BLaER1 treated with 17β-estradiol and CSF1 and Interleukin-3, amounts not matched to agents 10 nM and 100 nM (cell line): ENCODE results near the gene NEURL1B.

Experiments
- H3K27ac ChIP-seq, 11 experiments: shearing (Covaris generic); formaldehyde crosslinking; 2 replicates each; pipeline ENCODE4 v1.8.1; 2022
- H3K27me3 ChIP-seq, 11 experiments: shearing (Covaris generic); formaldehyde crosslinking; 2 replicates each; pipeline ENCODE4 v1.8.1; 2022
- H3K36me3 ChIP-seq, 11 experiments: shearing (Covaris generic); formaldehyde crosslinking; 2 replicates each; pipeline ENCODE4 v1.8.1; 2022
- H3K4me1 ChIP-seq, 10 experiments: shearing (Covaris generic); formaldehyde crosslinking; 2 replicates each; pipeline ENCODE4 v1.8.1; 2022
- H3K4me2 ChIP-seq, 11 experiments: shearing (Covaris generic); formaldehyde crosslinking; 2 replicates each; pipeline ENCODE4 v1.8.1; 2022
- H3K4me3 ChIP-seq, 10 experiments: shearing (Covaris generic); formaldehyde crosslinking; 2 replicates each; pipeline ENCODE4 v1.8.1; 2022
- H3K9ac ChIP-seq, 11 experiments: shearing (Covaris generic); formaldehyde crosslinking; 2 replicates each; pipeline ENCODE4 v1.8.1; 2022
- H3K9me3 ChIP-seq, 11 experiments: shearing (Covaris generic); formaldehyde crosslinking; replicated peaks in 1 of 11; 2 replicates each; pipeline ENCODE4 v1.8.1; 2022
- H4K20me1 ChIP-seq, 11 experiments: shearing (Covaris generic); formaldehyde crosslinking; 2 replicates each; pipeline ENCODE4 v1.8.1; 2022
- Cebpa-rat ChIP-seq, 11 experiments: shearing (Covaris generic); IDR thresholded peaks; 2 replicates each; pipeline ENCODE4 v1.8.1; 2022

Gene NEURL1B

DNA sequence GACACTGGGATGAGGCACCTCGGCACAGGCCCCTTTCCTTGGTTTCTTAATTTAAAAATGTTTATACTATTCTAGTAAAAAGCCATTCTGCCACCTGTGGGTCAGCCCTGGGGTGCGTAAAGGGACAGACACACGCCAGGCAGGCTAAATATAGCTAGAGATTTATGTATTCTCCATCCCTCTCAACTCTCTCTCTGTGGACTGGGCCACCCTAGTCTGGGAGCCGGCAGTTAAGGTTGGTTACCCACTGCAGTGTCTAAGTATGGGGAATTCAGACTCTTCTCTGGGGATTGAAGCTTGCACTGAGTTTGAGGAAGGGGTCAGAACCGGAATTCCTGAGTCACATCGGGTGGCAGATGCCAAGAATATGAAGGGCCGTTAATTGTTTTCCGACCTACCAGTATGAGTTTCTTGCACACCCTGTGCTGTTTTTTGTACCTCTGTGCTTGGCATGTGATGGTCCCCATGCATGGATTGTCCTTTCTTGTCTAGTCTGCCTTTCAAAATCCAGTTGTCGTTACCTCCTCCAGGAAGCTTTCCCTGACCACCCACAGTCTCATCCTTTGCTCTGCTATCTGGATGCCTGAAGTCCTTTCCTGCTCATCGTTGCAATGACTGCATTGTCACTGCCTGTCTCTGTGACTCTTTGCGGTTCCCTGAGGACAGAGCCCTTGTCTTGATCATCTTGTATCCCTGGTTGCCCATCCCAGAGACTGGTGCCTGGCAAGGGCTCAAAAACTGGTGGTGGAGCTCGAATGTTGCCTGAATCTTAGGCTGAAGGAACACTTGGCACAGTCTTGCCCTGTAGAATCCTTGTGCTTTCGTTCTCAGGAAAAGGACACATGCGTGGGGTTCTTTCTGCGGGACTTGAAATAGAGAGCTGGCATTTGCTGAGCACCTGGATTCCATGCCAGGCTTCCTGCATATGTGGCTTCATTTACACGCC, 2.1 kb downstream of the NEURL1B start:
- Histone ChIP-seq H3K27me3 (peaks cover 0 to 23% (median 0%) of the 10 kb centered on the region in 11 experiments; a peak in 3 of 22 replicates), H3K36me3 (peaks cover 0 to 39% (median 19%) of the 10 kb centered on the region in 11 experiments; a peak in 13 of 22 replicates), H3K4me1 (peaks cover 51 to 91% (median 88%) of the 10 kb centered on the region in 10 experiments), H3K9ac (peak overlapping the region in 9 of 11 experiments; percentile 75 to 93 (median 89); a peak in 17 of 22 replicates), H3K4me2 (peak overlapping the region; percentile 88 to 100 (median 93)), H3K4me3 (peak overlapping the region in 8 of 10 experiments; percentile 76 to 96 (median 90); a peak in 16 of 20 replicates), H3K27ac (peak overlapping the region in 9 of 11 experiments; percentile 10 to 93 (median 86); a peak in 17 of 22 replicates), H3K9me3 (no peaks in the 10 kb centered on the region), H4K20me1 (peaks cover 0 to 42% (median 25%) of the 10 kb centered on the region in 11 experiments; a peak in 18 of 22 replicates)
- no peak for TF ChIP-seq Cebpa-rat (IDR thresholded peaks at IDR 0.05)

DNA sequence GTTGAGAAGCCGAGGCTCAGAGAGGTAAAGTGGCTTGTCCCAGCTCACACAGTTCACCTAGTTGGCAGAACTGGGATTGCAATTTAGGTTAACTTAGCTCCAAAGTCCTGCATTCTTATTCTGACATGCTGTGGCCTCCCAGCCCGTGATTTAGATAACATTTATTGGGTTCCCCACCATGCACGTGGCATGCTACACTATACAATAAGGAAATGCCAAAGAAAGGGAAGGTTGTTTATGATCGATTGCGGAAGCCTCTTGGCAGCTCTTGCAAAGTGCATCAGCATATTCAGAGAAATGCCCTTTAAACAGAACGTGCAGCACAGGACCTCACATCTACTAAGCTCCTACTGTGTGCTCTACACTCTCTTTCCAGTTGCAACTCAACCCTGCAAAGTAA, 3.2 kb downstream of the NEURL1B start:
- H3K4me3 ChIP-seq, result peak overlapping the region in 7 of 10 experiments; percentile 0 to 94 (median 90); a peak in 9 of 20 replicates
- peak overlapping the region in 8 of 11 experiments; percentile 22 to 93 (median 87); a peak in 15 of 22 replicates for H3K27ac ChIP-seq
- peak overlapping the region; percentile 88 to 100 (median 93) for H3K4me2 ChIP-seq
- peaks cover 0 to 23% (median 0%) of the 10 kb centered on the region in 11 experiments; a peak in 3 of 22 replicates for H3K27me3 ChIP-seq
- H3K36me3 ChIP-seq, result peaks cover 0 to 50% (median 29%) of the 10 kb centered on the region in 11 experiments; a peak in 15 of 22 replicates
- peak overlapping the region in 9 of 11 experiments; percentile 34 to 93 (median 89); a peak in 16 of 22 replicates for H3K9ac ChIP-seq
- H3K9me3 ChIP-seq, result no peaks in the 10 kb centered on the region
- peaks cover 60 to 94% (median 89%) of the 10 kb centered on the region in 10 experiments for H3K4me1 ChIP-seq
- no peak for TF ChIP-seq Cebpa-rat (IDR thresholded peaks at IDR 0.05)
- H4K20me1 ChIP-seq, result peaks cover 0 to 50% (median 34%) of the 10 kb centered on the region in 11 experiments; a peak in 18 of 22 replicates

- Histone ChIP-seq H3K36me3 (peaks cover 0 to 54% (median 34%) of the 10 kb centered on the region in 11 experiments; a peak in 16 of 22 replicates), H3K9me3 (no peaks in the 10 kb centered on the region), H4K20me1 (peaks cover 0 to 54% (median 37%) of the 10 kb centered on the region in 11 experiments; a peak in 18 of 22 replicates), H3K27ac (peak overlapping the region in 8 of 11 experiments; percentile 5 to 93 (median 28); a peak in 11 of 22 replicates), H3K4me3 (peak overlapping the region in 3 of 10 experiments; percentile 0 to 94 (median 91); a peak in 4 of 20 replicates), H3K27me3 (peaks cover 0 to 23% (median 0%) of the 10 kb centered on the region in 11 experiments; a peak in 3 of 22 replicates), H3K4me1 (peaks cover 63 to 94% (median 87%) of the 10 kb centered on the region in 10 experiments), H3K4me2 (peak overlapping the region; percentile 88 to 100 (median 93)), H3K9ac (peak overlapping the region in 5 of 11 experiments; percentile 33 to 92 (median 89); a peak in 7 of 22 replicates)
- no peak for TF ChIP-seq Cebpa-rat (IDR thresholded peaks at IDR 0.05)
Measured at GRCh38 chr5:172644711-172645110, 3.6 kb downstream of the NEURL1B start.

GRCh38 chr5:172645271-172646055, 4.4 kb downstream of the NEURL1B start:
- Histone ChIP-seq H3K9me3 (no peaks in the 10 kb centered on the region), H3K4me1 (peaks cover 59 to 93% (median 83%) of the 10 kb centered on the region in 10 experiments), H3K4me2 (peak overlapping the region in 10 of 11 experiments; percentile 29 to 97 (median 92); a peak in 17 of 22 replicates), H3K27ac (peak overlapping the region in 7 of 11 experiments; percentile 8 to 93 (median 34); a peak in 9 of 22 replicates), H3K4me3 (peak overlapping the region in 3 of 10 experiments; percentile 0 to 94 (median 31); a peak in 2 of 20 replicates), H3K27me3 (peaks cover 0 to 23% (median 0%) of the 10 kb centered on the region in 11 experiments; a peak in 3 of 22 replicates), H3K36me3 (peaks cover 0 to 62% (median 41%) of the 10 kb centered on the region in 11 experiments; a peak in 16 of 22 replicates), H4K20me1 (peaks cover 0 to 57% (median 41%) of the 10 kb centered on the region in 11 experiments; a peak in 18 of 22 replicates), H3K9ac (peak overlapping the region in 4 of 11 experiments; percentile 33 to 89 (median 78); a peak in 6 of 22 replicates)
- no peak for TF ChIP-seq Cebpa-rat (IDR thresholded peaks at IDR 0.05)

- peak overlapping the region in 3 of 10 experiments; percentile 4 to 94 (median 26); a peak in 3 of 20 replicates for H3K4me3 ChIP-seq
- peaks cover 54 to 89% (median 82%) of the 10 kb centered on the region in 10 experiments for H3K4me1 ChIP-seq
- H3K9ac ChIP-seq, result peak overlapping the region in 4 of 11 experiments; percentile 11 to 67 (median 54); a peak in 8 of 22 replicates
- peaks cover 0 to 75% (median 53%) of the 10 kb centered on the region in 11 experiments; a peak in 16 of 22 replicates for H3K36me3 ChIP-seq
- peak overlapping the region; percentile 29 to 97 (median 92); a peak in 21 of 22 replicates for H3K4me2 ChIP-seq
- TF ChIP-seq Cebpa-rat (IDR thresholded peaks at IDR 0.05), result no peak
- peaks cover 0 to 4% (median 1%) of the 10 kb centered on the region in 11 experiments; a peak in 5 of 22 replicates for H3K9me3 ChIP-seq
- H3K27me3 ChIP-seq, result peaks cover 0 to 18% (median 0%) of the 10 kb centered on the region in 11 experiments; a peak in 3 of 22 replicates
- H3K27ac ChIP-seq, result peak overlapping the region in 4 of 11 experiments; percentile 7 to 33 (median 17); a peak in 3 of 22 replicates
- peaks cover 0 to 60% (median 43%) of the 10 kb centered on the region in 11 experiments; a peak in 18 of 22 replicates for H4K20me1 ChIP-seq
Measured at GRCh38 chr5:172646716-172647285, 5.7 kb downstream of the NEURL1B start.

DNA sequence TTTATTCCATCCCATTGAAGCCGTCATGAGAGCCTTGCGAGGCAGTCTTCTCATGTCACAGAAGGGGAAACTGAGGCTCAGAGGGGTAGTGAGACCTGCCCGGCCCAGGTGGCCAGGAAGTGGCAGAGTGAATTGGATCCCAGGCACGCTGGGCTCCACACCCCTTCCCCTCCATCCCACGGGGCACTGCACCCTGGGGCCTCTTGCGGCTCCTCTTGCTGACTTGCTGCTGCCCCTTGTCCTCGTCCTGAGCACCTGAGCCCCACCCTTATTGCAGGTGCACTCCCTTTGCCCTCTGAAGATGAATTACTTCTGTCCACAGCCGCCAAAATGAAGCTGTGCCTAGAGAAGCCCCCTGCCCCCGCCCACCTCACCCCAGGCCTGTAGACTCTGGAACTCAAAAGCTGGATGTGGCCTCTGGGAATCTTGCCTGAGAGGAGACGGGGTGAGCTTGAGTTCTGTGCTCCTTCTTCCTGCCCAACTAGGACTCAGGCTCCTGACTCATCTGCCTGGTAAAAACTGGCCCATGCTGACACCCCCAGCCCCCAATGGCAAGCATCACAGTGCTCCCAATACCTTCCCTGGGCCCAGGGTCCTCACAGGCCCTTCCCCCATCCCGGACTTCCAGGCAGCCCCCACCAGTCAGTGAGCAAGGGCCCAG, 6.4 kb downstream of the NEURL1B start:
- Histone ChIP-seq H3K4me3 (peak overlapping the region in 1 of 10 experiments; percentile 4; a peak in 1 of 20 replicates), H3K9ac (peak overlapping the region in 5 of 11 experiments; percentile 4 to 67 (median 35); a peak in 6 of 22 replicates), H4K20me1 (peaks cover 0 to 66% (median 46%) of the 10 kb centered on the region in 11 experiments; a peak in 18 of 22 replicates), H3K9me3 (peaks cover 0 to 11% (median 6%) of the 10 kb centered on the region in 11 experiments; a peak in 8 of 22 replicates), H3K27me3 (peaks cover 0 to 12% (median 0%) of the 10 kb centered on the region in 11 experiments; a peak in 2 of 22 replicates), H3K4me1 (peaks cover 48 to 89% (median 79%) of the 10 kb centered on the region in 10 experiments), H3K4me2 (peak overlapping the region; percentile 29 to 97 (median 92)), H3K36me3 (peaks cover 0 to 82% (median 58%) of the 10 kb centered on the region in 11 experiments; a peak in 17 of 22 replicates), H3K27ac (peak overlapping the region in 4 of 11 experiments; percentile 5 to 17 (median 6); a peak in 2 of 22 replicates)
- no peak for TF ChIP-seq Cebpa-rat (IDR thresholded peaks at IDR 0.05)
